Measurements from ENCODE around the gene ATP11C.

ATP11C gene

GRCh38 chrX:139798701-139799100 is 134.2 kb downstream of the ATP11C start:
- DNase-seq (ENCODE audit: low read depth, low spot score), result no peak
- Histone ChIP-seq H3K9me3 (ENCODE audit: low read depth, low read length) (0 out of 2 replicates have a peak, but pooled peaks cover 3% of the 10 kb centered on the region), H3K27ac (no peak overlapping the region), H3K36me3 (ENCODE audit: insufficient read depth, low read length) (peaks cover 37% of the 10 kb centered on the region), H3K4me3 (no peak overlapping the region), H3K9ac (ENCODE audit: insufficient read length) (no peak overlapping the region)
- TF ChIP-seq EZH2 (IDR thresholded peaks at IDR 0.05) (no peak), FOXP2 (optimal IDR thresholded peaks at IDR 0.05; ENCODE audit: control extremely low read depth, extremely low read length, insufficient read depth) (no peak), POLR2AphosphoS5 (IDR thresholded peaks at IDR 0.05; ENCODE audit: borderline replicate concordance, low read depth, low read length) (no peak)

- H3K36me3 ChIP-seq (ENCODE audit: insufficient read depth, low read length), result peaks cover 23% of the 10 kb centered on the region
- H3K27ac ChIP-seq, result no peak overlapping the region
- 0 out of 2 replicates have a peak, but pooled peaks cover 3% of the 10 kb centered on the region for H3K9me3 ChIP-seq (ENCODE audit: low read depth, low read length)
- no peak overlapping the region for H3K9ac ChIP-seq (ENCODE audit: insufficient read length)
- DNase-seq (ENCODE audit: low read depth, low spot score), result no peak
- no peak overlapping the region for H3K4me3 ChIP-seq
- TF ChIP-seq POLR2AphosphoS5 (IDR thresholded peaks at IDR 0.05; ENCODE audit: borderline replicate concordance, low read depth, low read length) (no peak), FOXP2 (optimal IDR thresholded peaks at IDR 0.05; ENCODE audit: control extremely low read depth, extremely low read length, insufficient read depth) (no peak), EZH2 (IDR thresholded peaks at IDR 0.05) (no peak)
Measured at GRCh38 chrX:139795196-139795595, 137.7 kb downstream of the ATP11C start.

GRCh38 chrX:139787601-139788000 is 145.3 kb downstream of the ATP11C start:
- Histone ChIP-seq H3K4me3 (no peak overlapping the region), H3K9ac (ENCODE audit: insufficient read length) (no peak overlapping the region), H3K27ac (no peak overlapping the region), H3K9me3 (ENCODE audit: low read depth, low read length) (no peaks in the 10 kb centered on the region), H3K36me3 (ENCODE audit: insufficient read depth, low read length) (peaks cover 35% of the 10 kb centered on the region)
- no peak for DNase-seq (ENCODE audit: low read depth, low spot score)
- TF ChIP-seq FOXP2 (optimal IDR thresholded peaks at IDR 0.05; ENCODE audit: control extremely low read depth, extremely low read length, insufficient read depth) (no peak), POLR2AphosphoS5 (IDR thresholded peaks at IDR 0.05; ENCODE audit: borderline replicate concordance, low read depth, low read length) (no peak), EZH2 (IDR thresholded peaks at IDR 0.05) (no peak)

GRCh38 chrX:139784807-139785206 is 148.0 kb downstream of the ATP11C start:
- TF ChIP-seq FOXP2 (optimal IDR thresholded peaks at IDR 0.05; ENCODE audit: control extremely low read depth, extremely low read length, insufficient read depth) (no peak), EZH2 (IDR thresholded peaks at IDR 0.05) (no peak), POLR2AphosphoS5 (IDR thresholded peaks at IDR 0.05; ENCODE audit: borderline replicate concordance, low read depth, low read length) (no peak)
- no peak for DNase-seq (ENCODE audit: low read depth, low spot score)
- H3K27ac ChIP-seq, result no peak overlapping the region
- H3K4me3 ChIP-seq, result no peak overlapping the region
- no peaks in the 10 kb centered on the region for H3K9me3 ChIP-seq (ENCODE audit: low read depth, low read length)
- no peak overlapping the region for H3K9ac ChIP-seq (ENCODE audit: insufficient read length)
- H3K36me3 ChIP-seq (ENCODE audit: insufficient read depth, low read length), result peaks cover 43% of the 10 kb centered on the region

- no peak for DNase-seq (ENCODE audit: low read depth, low spot score)
- Histone ChIP-seq H3K4me3 (no peak overlapping the region), H3K27ac (no peak overlapping the region), H3K9ac (ENCODE audit: insufficient read length) (no peak overlapping the region), H3K36me3 (ENCODE audit: insufficient read depth, low read length) (peaks cover 40% of the 10 kb centered on the region), H3K9me3 (ENCODE audit: low read depth, low read length) (no peaks in the 10 kb centered on the region)
- TF ChIP-seq FOXP2 (optimal IDR thresholded peaks at IDR 0.05; ENCODE audit: control extremely low read depth, extremely low read length, insufficient read depth) (no peak), EZH2 (IDR thresholded peaks at IDR 0.05) (no peak), POLR2AphosphoS5 (IDR thresholded peaks at IDR 0.05; ENCODE audit: borderline replicate concordance, low read depth, low read length) (no peak)
Measured at GRCh38 chrX:139783959-139784358, 148.9 kb downstream of the ATP11C start.

GRCh38 chrX:139783030-139783429 is 149.8 kb downstream of the ATP11C start:
- no peak for DNase-seq (ENCODE audit: low read depth, low spot score)
- peak overlapping the region; percentile 28; the same call in 1 of the 2 replicates for H3K27ac ChIP-seq
- H3K9me3 ChIP-seq (ENCODE audit: low read depth, low read length), result no peaks in the 10 kb centered on the region
- H3K9ac ChIP-seq (ENCODE audit: insufficient read length), result no peak overlapping the region
- H3K36me3 ChIP-seq (ENCODE audit: insufficient read depth, low read length), result peaks cover 32% of the 10 kb centered on the region
- TF ChIP-seq POLR2AphosphoS5 (IDR thresholded peaks at IDR 0.05; ENCODE audit: borderline replicate concordance, low read depth, low read length), result no peak
- TF ChIP-seq FOXP2 (optimal IDR thresholded peaks at IDR 0.05; ENCODE audit: control extremely low read depth, extremely low read length, insufficient read depth), result no peak
- no peak for TF ChIP-seq EZH2 (IDR thresholded peaks at IDR 0.05)
- no peak overlapping the region for H3K4me3 ChIP-seq

GRCh38 chrX:139776599-139776998 is 156.3 kb downstream of the ATP11C start:
- no peak for TF ChIP-seq POLR2AphosphoS5 (IDR thresholded peaks at IDR 0.05; ENCODE audit: borderline replicate concordance, low read depth, low read length)
- TF ChIP-seq EZH2 (IDR thresholded peaks at IDR 0.05), result no peak
- TF ChIP-seq FOXP2 (optimal IDR thresholded peaks at IDR 0.05; ENCODE audit: control extremely low read depth, extremely low read length, insufficient read depth), result no peak
- Histone ChIP-seq H3K27ac (no peak overlapping the region), H3K9me3 (ENCODE audit: low read depth, low read length) (no peaks in the 10 kb centered on the region), H3K36me3 (ENCODE audit: insufficient read depth, low read length) (peaks cover 44% of the 10 kb centered on the region), H3K9ac (ENCODE audit: insufficient read length) (no peak overlapping the region), H3K4me3 (no peak overlapping the region)
- DNase-seq (ENCODE audit: low read depth, low spot score), result no peak

- H3K27ac ChIP-seq, result no peak overlapping the region
- DNase-seq (ENCODE audit: low read depth, low spot score), result no peak
- H3K4me3 ChIP-seq, result no peak overlapping the region
- H3K36me3 ChIP-seq (ENCODE audit: insufficient read depth, low read length), result peaks cover 43% of the 10 kb centered on the region
- H3K9me3 ChIP-seq (ENCODE audit: low read depth, low read length), result no peaks in the 10 kb centered on the region
- H3K9ac ChIP-seq (ENCODE audit: insufficient read length), result no peak overlapping the region
- TF ChIP-seq FOXP2 (optimal IDR thresholded peaks at IDR 0.05; ENCODE audit: control extremely low read depth, extremely low read length, insufficient read depth) (no peak), POLR2AphosphoS5 (IDR thresholded peaks at IDR 0.05; ENCODE audit: borderline replicate concordance, low read depth, low read length) (no peak), EZH2 (IDR thresholded peaks at IDR 0.05) (no peak)
Measured at GRCh38 chrX:139770366-139770765, 162.5 kb downstream of the ATP11C start.

- H3K9ac ChIP-seq (ENCODE audit: insufficient read length), result no peak overlapping the region
- peaks cover 8% of the 10 kb centered on the region; the same call in 1 of the 2 replicates for H3K36me3 ChIP-seq (ENCODE audit: insufficient read depth, low read length)
- H3K9me3 ChIP-seq (ENCODE audit: low read depth, low read length), result no peaks in the 10 kb centered on the region
- no peak overlapping the region for H3K27ac ChIP-seq
- H3K4me3 ChIP-seq, result no peak overlapping the region
- TF ChIP-seq EZH2 (IDR thresholded peaks at IDR 0.05), result no peak
- TF ChIP-seq POLR2AphosphoS5 (IDR thresholded peaks at IDR 0.05; ENCODE audit: borderline replicate concordance, low read depth, low read length), result no peak
- TF ChIP-seq FOXP2 (optimal IDR thresholded peaks at IDR 0.05; ENCODE audit: control extremely low read depth, extremely low read length, insufficient read depth), result no peak
- no peak for DNase-seq (ENCODE audit: low read depth, low spot score)
Measured at GRCh38 chrX:139766545-139766983, 166.3 kb downstream of the ATP11C start.

All from SK-N-MC (cell line).